SK-N-MC (cell line): Measurements from ENCODE around the gene RAVER1.

ENCODE experiments used
- DNase-seq: peaks from one replicate; pipeline ENCODE4 v3.0.0-alpha.2; 2011; ENCODE audit warnings: low read depth, low spot score
- H3K27ac ChIP-seq: fragments of 200-600 bp; sonication (generic); 2 replicates; pipeline ENCODE4 v1.5.1; 2016; ENCODE audit warnings: mixed run types
- H3K36me3 ChIP-seq: fragments of 200-600 bp; sonication (generic); 2 replicates; pipeline ENCODE4 v1.6.1; 2017; ENCODE audit warnings: antibody characterized with exemption, low read length, mixed read lengths; ENCODE audit not compliant: insufficient read depth
- H3K4me3 ChIP-seq: fragments of 200-600 bp; sonication (generic); 2 replicates; pipeline ENCODE4 v1.5.1; 2016
- H3K9ac ChIP-seq: fragments of 200-600 bp; sonication (generic); 2 replicates; pipeline ENCODE4 v1.8.0; 2017; ENCODE audit warnings: mixed run types, mixed read lengths; ENCODE audit not compliant: insufficient read length
- H3K9me3 ChIP-seq: fragments of 200-600 bp; sonication (generic); 2 replicates; pipeline ENCODE4 v1.6.1; 2017; ENCODE audit warnings: low read depth, mild to moderate bottlenecking, antibody characterized with exemption, low read length, moderate library complexity, mixed read lengths
- EZH2 ChIP-seq: fragments of 200-600 bp; sonication (generic); IDR thresholded peaks from one replicate; pipeline ENCODE4 v1.6.1; 2017; ENCODE audit warnings: antibody characterized with exemption
- FOXP2 ChIP-seq: optimal IDR thresholded peaks from 2 replicates; pipeline ENCODE3; 2011; ENCODE audit warnings: mild to moderate bottlenecking, moderate library complexity; ENCODE audit not compliant: insufficient read depth; ENCODE audit errors: extremely low read length, control extremely low read depth
- POLR2AphosphoS5 ChIP-seq: IDR thresholded peaks from 2 replicates; pipeline ENCODE4 v1.6.1; 2012; ENCODE audit warnings: mild to moderate bottlenecking, low read depth, low read length, borderline replicate concordance

RAVER1 gene

GRCh38 chr19:10290876-10291553 is 42.3 kb downstream of the RAVER1 start:
- Histone ChIP-seq H3K36me3 (peaks cover 8% of the 10 kb centered on the region; the same call in 1 of the 2 replicates), H3K9me3 (no peaks in the 10 kb centered on the region), H3K9ac (peak overlapping the region; percentile 46), H3K4me3 (peak overlapping the region; percentile 84), H3K27ac (no peak overlapping the region)
- no peak for DNase-seq
- TF ChIP-seq EZH2 (no peak), POLR2AphosphoS5 (peak; percentile 25; the same call in 1 of the 2 replicates), FOXP2 (no peak)

- Histone ChIP-seq H3K9me3 (no peaks in the 10 kb centered on the region), H3K27ac (no peak overlapping the region), H3K4me3 (peak overlapping the region; percentile 84), H3K36me3 (peaks cover 8% of the 10 kb centered on the region; the same call in 1 of the 2 replicates), H3K9ac (peak overlapping the region; percentile 61)
- DNase-seq = no peak
- TF ChIP-seq FOXP2 (no peak), EZH2 (no peak), POLR2AphosphoS5 (no peak)
Measured at GRCh38 chr19:10290357-10290875, 42.9 kb downstream of the RAVER1 start.

GRCh38 chr19:10289836-10290356 is 43.4 kb downstream of the RAVER1 start, which contains the start of gene ICAM5:
TSS of gene ICAM5 (plus strand) at chr19:10289952. CDS start at chr19:10290044, 92 bp downstream.
- Histone ChIP-seq H3K9me3 (no peaks in the 10 kb centered on the region), H3K4me3 (peak within 1 kb of the TSS; percentile 84), H3K27ac (peak within 1 kb of the TSS; percentile 89), H3K36me3 (peaks cover 8% of the 10 kb centered on the region; the same call in 1 of the 2 replicates), H3K9ac (peak within 1 kb of the TSS; percentile 62)
- peak; percentile 6; the same call in 1 of the 2 replicates for TF ChIP-seq POLR2AphosphoS5
- TF ChIP-seq FOXP2 = no peak
- peak; percentile 24 for DNase-seq

GRCh38 chr19:10289167-10289835 is 44.0 kb downstream of the RAVER1 start:
- Histone ChIP-seq H3K36me3 (peaks cover 8% of the 10 kb centered on the region; the same call in 1 of the 2 replicates), H3K9me3 (no peaks in the 10 kb centered on the region), H3K27ac (peak overlapping the region; percentile 89), H3K4me3 (peak overlapping the region; percentile 84), H3K9ac (peak overlapping the region; percentile 62)
- DNase-seq = peak; percentile 68
- TF ChIP-seq FOXP2 (no peak), POLR2AphosphoS5 (peak; percentile 71)

- Histone ChIP-seq H3K4me3 (peak overlapping the region; percentile 84), H3K9ac (peak overlapping the region; percentile 62), H3K9me3 (no peaks in the 10 kb centered on the region), H3K27ac (peak overlapping the region; percentile 89), H3K36me3 (peaks cover 8% of the 10 kb centered on the region; the same call in 1 of the 2 replicates)
- TF ChIP-seq POLR2AphosphoS5 (no peak; the same call in 1 of the 2 replicates), FOXP2 (no peak)
- DNase-seq = peak; percentile 39
Measured at GRCh38 chr19:10288662-10289166, 44.6 kb downstream of the RAVER1 start.

DNA sequence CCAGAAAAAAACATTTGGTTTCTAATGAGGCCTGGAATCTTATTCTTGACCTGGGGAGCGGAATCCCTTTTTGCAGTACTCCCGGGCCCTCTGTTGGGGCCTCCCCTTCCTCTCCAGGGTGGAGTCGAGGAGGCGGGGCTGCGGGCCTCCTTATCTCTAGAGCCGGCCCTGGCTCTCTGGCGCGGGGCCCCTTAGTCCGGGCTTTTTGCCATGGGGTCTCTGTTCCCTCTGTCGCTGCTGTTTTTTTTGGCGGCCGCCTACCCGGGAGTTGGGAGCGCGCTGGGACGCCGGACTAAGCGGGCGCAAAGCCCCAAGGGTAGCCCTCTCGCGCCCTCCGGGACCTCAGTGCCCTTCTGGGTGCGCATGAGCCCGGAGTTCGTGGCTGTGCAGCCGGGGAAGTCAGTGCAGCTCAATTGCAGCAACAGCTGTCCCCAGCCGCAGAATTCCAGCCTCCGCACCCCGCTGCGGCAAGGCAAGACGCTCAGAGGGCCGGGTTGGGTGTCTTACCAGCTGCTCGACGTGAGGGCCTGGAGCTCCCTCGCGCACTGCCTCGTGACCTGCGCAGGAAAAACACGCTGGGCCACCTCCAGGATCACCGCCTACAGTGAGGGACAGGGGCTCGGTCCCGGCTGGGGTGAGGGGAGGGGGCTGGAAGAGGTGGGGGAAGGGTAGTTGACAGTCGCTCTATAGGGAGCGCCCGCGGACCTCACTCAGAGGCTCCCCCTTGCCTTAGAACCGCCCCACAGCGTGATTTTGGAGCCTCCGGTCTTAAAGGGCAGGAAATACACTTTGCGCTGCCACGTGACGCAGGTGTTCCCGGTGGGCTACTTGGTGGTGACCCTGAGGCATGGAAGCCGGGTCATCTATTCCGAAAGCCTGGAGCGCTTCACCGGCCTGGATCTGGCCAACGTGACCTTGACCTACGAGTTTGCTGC is 46.3 kb downstream of the RAVER1 start, which contains the start of gene ICAM4:
TSS of gene ICAM4 (plus strand) at position 153 of the 935 bp plus-strand sequence. CDS start at position 211, 58 bp downstream.
- H3K36me3 ChIP-seq = no peaks in the 10 kb centered on the region
- H3K9me3 ChIP-seq = no peaks in the 10 kb centered on the region
- peak within 1 kb of the TSS; percentile 91 for H3K27ac ChIP-seq
- no peak for TF ChIP-seq EZH2
- peak; percentile 74 for TF ChIP-seq POLR2AphosphoS5
- TF ChIP-seq FOXP2 = peak; percentile 51
- peak within 1 kb of the TSS; percentile 81 for H3K4me3 ChIP-seq
- H3K9ac ChIP-seq = peak within 1 kb of the TSS; percentile 62
- DNase-seq = no peak

- H3K9me3 ChIP-seq = no peaks in the 10 kb centered on the region
- H3K4me3 ChIP-seq = no peak overlapping the region
- no peak for DNase-seq
- H3K9ac ChIP-seq = no peak overlapping the region
- TF ChIP-seq POLR2AphosphoS5 = no peak
- no peak for TF ChIP-seq FOXP2
- TF ChIP-seq EZH2 = no peak
- no peak overlapping the region for H3K27ac ChIP-seq
- no peaks in the 10 kb centered on the region for H3K36me3 ChIP-seq
Measured at GRCh38 chr19:10285393-10285792, 47.9 kb downstream of the RAVER1 start.
